Esophagus squamous epithelium (tissue), 4 donors: ENCODE results near the gene TESK2.
"Not testable (repeated sequence)": the region's sequence is repeated elsewhere in the genome, so short reads cannot be mapped to it uniquely, and the experiment has no call there.

Experiments
- CTCF ChIP-seq, 6 experiments: fragments of 450-650 bp in 4 of 6; fragments of 200-600 bp in 2 of 6; sonication (generic) in 2 of 6; IDR thresholded peaks; one replicate each; pipeline ENCODE4 v1.5.1; 2016 to 2019; ENCODE audit warnings: antibody characterized with exemption in 6 of 6, mild to moderate bottlenecking in 4 of 6, moderate library complexity in 4 of 6
- POLR2A ChIP-seq, 4 donors: fragments of 450-650 bp; IDR thresholded peaks; one replicate each; pipeline ENCODE4 v1.6.1; 2017; ENCODE audit warnings: antibody characterized with exemption in 4 of 4, mild to moderate bottlenecking in 4 of 4, moderate library complexity in 3 of 4

GRCh38 chr1:45513532-45514260 is 22.7 kb upstream of the TESK2 start:
- not testable (repeated sequence) for TF ChIP-seq CTCF, POLR2A (IDR thresholded peaks at IDR 0.05)
